Measurements from ENCODE around the gene ZNF761.
"Not testable (repeated sequence)": the region's sequence is repeated elsewhere in the genome, so short reads cannot be mapped to it uniquely, and the experiment has no call there.

The ZNF761 gene

DNA sequence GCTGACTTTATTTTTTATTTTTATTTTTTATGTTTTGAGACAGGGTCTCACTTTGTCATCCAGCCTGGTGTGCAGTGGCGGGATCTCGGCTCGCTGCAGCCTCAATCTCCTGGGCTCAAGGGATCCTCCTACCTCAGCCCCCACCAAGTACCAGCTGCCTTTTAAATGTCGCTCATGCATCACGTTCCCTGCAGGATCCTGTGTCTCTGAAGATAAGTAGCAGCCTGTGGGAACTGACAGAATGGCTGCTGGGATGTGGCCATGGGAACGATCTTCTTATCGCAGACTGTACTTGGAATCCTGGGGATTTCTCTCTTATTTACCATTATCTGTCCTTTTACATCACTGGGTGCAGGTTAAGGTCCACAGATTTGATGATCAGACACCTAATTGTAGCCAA is 71.4 kb downstream of the ZNF761 start:
- H3K9me3 Mint-ChIP-seq: peaks cover 14% of the 10 kb centered on the region

DNA sequence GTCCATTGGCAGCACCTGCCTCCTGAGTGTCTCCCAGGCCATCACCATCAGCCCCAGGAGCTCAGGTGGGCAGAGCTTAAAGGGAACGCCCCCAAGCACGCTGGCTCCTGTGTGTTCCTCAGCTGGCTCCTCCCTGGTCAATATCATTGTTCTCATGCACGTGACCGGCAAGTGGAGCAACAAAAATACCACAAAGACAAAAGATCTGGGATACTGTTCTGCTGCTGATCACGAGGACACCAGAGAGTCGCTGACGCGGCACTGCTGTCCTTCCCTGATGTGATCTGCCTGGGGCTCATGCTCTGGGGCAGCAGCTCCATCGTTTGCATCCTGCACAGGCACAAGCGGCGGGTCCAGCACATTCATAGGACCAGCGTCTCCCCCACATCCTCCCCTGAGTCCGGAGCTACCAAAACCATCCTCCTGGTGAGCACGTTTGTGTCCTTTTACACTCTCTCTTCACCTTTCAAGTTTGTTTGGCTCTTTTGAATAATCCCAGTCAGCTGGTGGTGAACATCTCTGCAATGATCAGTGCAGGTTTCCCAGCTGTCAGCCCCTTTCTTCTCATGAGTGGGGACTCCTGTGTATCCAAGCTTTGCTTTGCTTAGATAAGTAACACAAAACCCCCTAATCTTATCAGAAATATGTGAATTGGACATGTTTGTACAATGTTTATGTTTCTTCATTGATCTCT is 72.0 kb downstream of the ZNF761 start:
- not testable (repeated sequence) for ATAC-seq (replicated peaks; ENCODE audit: extremely low read depth, poor library complexity, severe bottlenecking); H3K4me1 Mint-ChIP-seq; DNase-seq (ENCODE audit: low spot score in 2 of 2); H3K36me3 Mint-ChIP-seq (ENCODE audit: insufficient read depth); H3K27ac Mint-ChIP-seq (ENCODE audit: low read depth); H3K4me3 Mint-ChIP-seq; H3K9me3 Mint-ChIP-seq
- H3K27me3 Mint-ChIP-seq: peaks cover 16% of the 10 kb centered on the region

More for the DNA sequence above, 71.4 kb downstream of the ZNF761 start:
- not testable (repeated sequence) for ATAC-seq (replicated peaks; ENCODE audit: extremely low read depth, poor library complexity, severe bottlenecking); H3K4me3 Mint-ChIP-seq; DNase-seq (ENCODE audit: low spot score in 2 of 2); H3K27ac Mint-ChIP-seq (ENCODE audit: low read depth); H3K36me3 Mint-ChIP-seq (ENCODE audit: insufficient read depth); H3K4me1 Mint-ChIP-seq
- peaks cover 16% of the 10 kb centered on the region for H3K27me3 Mint-ChIP-seq

DNA sequence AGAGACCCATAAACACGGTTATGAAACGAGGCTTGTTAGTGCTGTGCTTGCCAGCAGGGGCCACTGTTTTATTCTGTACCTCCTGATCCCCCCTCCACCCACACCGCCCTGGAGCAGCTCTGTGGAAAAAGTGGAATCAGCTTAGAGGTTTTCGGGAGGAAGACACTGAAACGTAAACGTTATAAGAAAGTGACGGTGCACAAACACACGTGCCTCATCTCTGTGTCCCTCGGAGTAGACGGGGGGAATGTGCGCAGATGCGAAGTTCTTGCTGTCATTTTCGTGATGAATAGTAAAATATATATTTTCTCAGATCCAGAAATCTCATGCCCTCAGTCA is 72.5 kb downstream of the ZNF761 start:
- H3K9me3 Mint-ChIP-seq; DNase-seq (ENCODE audit: low spot score in 2 of 2); H3K4me3 Mint-ChIP-seq; ATAC-seq (replicated peaks; ENCODE audit: extremely low read depth, poor library complexity, severe bottlenecking); H3K4me1 Mint-ChIP-seq; H3K27ac Mint-ChIP-seq (ENCODE audit: low read depth); H3K36me3 Mint-ChIP-seq (ENCODE audit: insufficient read depth): not testable (repeated sequence)
- H3K27me3 Mint-ChIP-seq: peaks cover 16% of the 10 kb centered on the region

DNA sequence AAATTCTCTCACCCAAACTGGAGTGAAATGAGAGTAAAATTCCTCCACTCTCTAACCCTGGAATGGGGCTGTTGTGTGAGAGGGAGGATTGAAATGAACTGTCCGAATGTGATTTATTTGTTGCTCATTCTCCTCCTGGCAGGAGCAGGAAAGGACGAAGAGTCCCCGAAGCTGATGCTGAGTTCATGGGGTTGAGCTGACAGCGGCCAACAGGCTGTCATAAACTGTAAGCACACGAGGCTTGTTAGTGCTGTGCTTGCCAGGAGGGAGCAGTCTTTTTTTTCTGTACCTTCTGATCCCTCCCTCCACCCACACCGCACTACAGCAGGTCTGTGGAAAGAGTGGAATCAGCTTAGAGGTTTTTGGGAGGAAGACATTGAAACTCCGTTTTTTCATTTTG is 73.1 kb downstream of the ZNF761 start:
- ATAC-seq (replicated peaks; ENCODE audit: extremely low read depth, poor library complexity, severe bottlenecking): no peak
- Mint-ChIP-seq H3K27me3 (peaks cover 16% of the 10 kb centered on the region), H3K4me3 (no peak overlapping the region), H3K27ac (ENCODE audit: low read depth) (no peak overlapping the region), H3K4me1 (no peaks in the 10 kb centered on the region), H3K36me3 (ENCODE audit: insufficient read depth) (no peaks in the 10 kb centered on the region), H3K9me3 (peaks cover 4% of the 10 kb centered on the region)
- no peak for DNase-seq (ENCODE audit: low spot score in 2 of 2)

DNA sequence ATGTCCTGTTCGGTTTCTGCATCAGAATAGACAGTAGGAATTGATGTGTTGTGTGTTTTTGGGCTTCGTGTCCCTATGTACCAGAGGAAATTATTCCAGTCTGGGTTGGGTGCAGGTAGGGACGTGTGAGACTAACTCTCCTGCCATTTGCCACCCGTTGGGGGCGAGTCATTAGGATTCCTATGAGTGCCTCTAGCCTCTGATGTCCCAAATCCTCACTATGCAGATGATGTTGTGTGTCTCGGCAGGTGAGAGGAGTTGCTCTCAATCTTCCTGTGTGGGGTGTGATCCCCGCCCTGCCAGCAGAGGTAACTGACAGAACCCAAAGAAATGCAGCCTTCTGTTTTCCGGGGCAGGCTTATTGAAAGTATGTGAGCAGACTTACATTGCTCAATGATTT is 74.9 kb downstream of the ZNF761 start:
- H3K4me3 Mint-ChIP-seq: no peak overlapping the region
- DNase-seq (ENCODE audit: low spot score in 2 of 2): no peak
- ATAC-seq (replicated peaks; ENCODE audit: extremely low read depth, poor library complexity, severe bottlenecking): no peak
- H3K27ac Mint-ChIP-seq (ENCODE audit: low read depth): no peak overlapping the region
- no peaks in the 10 kb centered on the region for H3K36me3 Mint-ChIP-seq (ENCODE audit: insufficient read depth)
- H3K27me3 Mint-ChIP-seq: peaks cover 4% of the 10 kb centered on the region
- no peaks in the 10 kb centered on the region for H3K4me1 Mint-ChIP-seq
- H3K9me3 Mint-ChIP-seq: no peaks in the 10 kb centered on the region

Data from central memory CD8-positive, alpha-beta T cell (primary cell).